K562 (cell line): ENCODE results near the gene OR2B3.

Experiments
- CTCF ChIP-seq, 3 experiments: IDR thresholded peaks in 2 of 3; conservative IDR thresholded peaks in 1 of 3; 2 replicates each; pipeline ENCODE4 v1.5.1; 2011 to 2012; ENCODE audit warnings: low read length in 3 of 3, mild to moderate bottlenecking in 3 of 3, control low read depth in 2 of 3, improper control_type of control experiment in 1 of 3, inconsistent platforms in 1 of 3, low read depth in 1 of 3, mixed read lengths in 1 of 3, moderate library complexity in 1 of 3; ENCODE audit not compliant: insufficient read depth in 2 of 3
- FOXK1 ChIP-seq: sonication (generic); formaldehyde crosslinking; IDR thresholded peaks from 2 replicates; pipeline ENCODE4 v1.8.0; 2022; ENCODE audit warnings: missing genetic modification reagents, mild to moderate bottlenecking, borderline replicate concordance
- HLTF ChIP-seq: fragments of 450-650 bp; IDR thresholded peaks from 2 replicates; pipeline ENCODE4 v1.6.1; 2016

GRCh38 chr6:29097803-29098202 lies 10.7 kb upstream of the OR2B3 start:
- TF ChIP-seq FOXK1 (CRISPR knock-in tag) = no peak
- TF ChIP-seq HLTF = no peak
- no peak for TF ChIP-seq CTCF (IDR thresholded peaks at IDR 0.05 in 2 of 3, conservative IDR thresholded peaks at IDR 0.05 in 1 of 3; ENCODE audit: insufficient read depth in 2 of 3, low read depth in 1 of 3, low read length in 3 of 3)
